ENCODE data around the gene NTNG2.
"Not testable (repeated sequence)": the region's sequence is repeated elsewhere in the genome, so short reads cannot be mapped to it uniquely, and the experiment has no call there.

The NTNG2 gene

DNA sequence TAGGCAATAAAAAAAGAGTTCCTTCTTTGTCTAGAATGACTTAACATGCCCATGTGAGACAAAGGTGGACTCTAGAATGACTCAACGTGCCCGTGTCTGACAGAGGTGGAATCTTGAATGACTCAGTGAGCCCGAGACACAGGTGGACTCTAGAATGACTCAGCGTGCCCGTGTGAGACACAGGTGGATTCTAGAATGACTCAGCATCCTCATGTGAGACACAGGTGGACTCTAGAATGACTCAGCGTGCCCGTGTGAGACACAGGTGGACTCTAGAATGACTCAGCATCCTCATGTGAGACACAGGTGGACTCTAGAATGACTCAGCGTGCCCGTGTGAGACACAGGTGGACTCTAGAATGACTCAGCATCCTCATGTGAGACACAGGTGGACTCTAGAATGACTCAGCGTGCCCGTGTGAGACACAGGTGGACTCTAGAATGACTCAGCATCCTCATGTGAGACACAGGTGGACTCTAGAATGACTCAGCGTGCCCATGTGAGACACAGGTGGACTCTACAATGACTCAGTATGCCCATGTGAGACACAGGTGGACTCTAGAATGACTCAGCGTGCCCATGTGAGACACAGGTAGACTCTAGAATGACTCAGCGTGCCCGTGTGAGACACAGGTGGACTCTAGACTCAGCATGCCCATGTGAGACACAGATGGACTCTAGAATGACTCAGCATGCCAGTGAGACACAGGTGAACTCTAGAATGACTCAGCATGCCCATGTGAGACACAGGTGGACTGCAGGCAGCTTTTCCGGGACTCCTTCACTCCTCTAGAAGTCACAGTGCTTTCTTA, 108.1 kb downstream of the NTNG2 start:
- not testable (repeated sequence) for DNase-seq

DNA sequence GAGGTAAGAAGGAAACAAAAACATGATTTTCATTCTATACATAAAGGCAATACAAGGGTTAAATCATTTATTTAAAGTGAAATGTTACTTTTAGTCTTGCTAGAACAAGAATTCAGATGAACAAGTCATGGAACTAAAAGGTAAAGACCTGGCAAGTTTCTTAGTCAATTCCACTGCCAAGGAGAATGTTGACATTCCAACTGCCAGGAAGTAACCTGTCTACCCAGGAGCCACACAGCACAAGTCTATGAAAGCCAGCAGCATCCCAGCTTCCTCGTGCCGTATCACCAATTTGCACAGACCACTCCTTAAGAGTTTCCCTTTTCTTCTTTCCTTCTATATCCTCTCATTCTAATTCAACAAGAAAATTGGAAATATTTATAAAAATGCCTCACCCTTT, 113.0 kb downstream of the NTNG2 start:
- DNase-seq, result no peak

DNA sequence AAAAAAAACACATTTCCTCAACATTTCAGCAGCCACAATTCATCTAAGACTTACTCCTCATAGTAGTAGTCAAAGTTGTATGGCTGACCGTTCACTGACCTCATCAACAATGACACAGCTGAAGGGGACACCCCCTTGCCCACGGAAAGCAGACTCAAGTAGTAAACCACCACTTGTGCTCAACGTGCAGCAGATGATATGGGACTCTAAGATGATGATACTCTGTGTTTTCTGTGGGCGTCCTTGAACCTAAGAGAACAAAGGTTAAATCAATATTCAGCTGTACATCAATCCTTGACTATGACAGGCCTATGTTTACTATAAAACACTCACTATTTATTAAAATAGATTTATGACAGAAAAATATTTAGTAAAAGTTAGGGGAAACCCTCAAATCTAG, 121.3 kb downstream of the NTNG2 start:
- no peak for DNase-seq

DNA sequence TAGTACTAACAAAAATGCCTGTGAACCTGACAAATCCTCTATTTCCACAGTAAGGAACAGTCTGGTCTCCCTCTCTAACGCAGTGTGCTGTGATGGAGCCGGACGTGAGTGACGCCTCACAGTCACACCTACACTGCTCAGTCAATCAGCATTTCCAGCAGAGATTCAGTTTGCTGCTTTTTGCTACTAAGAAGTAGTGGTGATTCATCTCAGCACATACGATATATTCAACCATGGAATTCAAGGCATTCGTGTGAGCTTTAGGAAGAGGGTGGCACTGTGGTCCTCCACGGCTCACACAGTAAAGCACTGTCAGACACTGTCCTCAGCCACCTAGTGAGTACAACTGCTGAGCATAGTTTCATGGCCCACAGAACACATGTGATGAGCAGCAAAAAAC, 122.0 kb downstream of the NTNG2 start:
- DNase-seq, result no peak

DNA sequence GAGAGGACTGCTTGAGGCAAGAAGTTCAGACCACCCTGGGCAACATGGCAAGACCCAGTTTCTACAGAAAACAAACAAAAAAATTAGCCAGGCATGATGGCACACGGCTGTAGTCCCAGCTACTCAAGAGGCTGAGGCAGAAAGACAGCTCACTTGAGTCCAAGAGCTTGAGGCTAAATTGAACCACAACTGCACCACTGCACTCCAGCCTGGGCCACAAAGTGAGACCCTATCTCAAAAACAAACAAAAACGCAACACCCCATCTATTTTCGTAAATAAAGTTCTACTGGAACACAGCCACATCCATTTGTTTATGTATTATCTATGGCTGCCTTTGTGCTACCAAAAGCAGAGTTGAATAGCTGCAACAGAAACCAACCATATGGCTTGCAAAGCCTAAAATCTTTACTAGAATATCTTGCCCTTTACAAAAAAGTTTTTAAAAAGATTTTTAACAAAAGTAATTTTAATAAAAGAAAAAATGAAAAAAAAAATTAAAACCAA, 125.5 kb downstream of the NTNG2 start:
- DNase-seq, result no peak

DNA sequence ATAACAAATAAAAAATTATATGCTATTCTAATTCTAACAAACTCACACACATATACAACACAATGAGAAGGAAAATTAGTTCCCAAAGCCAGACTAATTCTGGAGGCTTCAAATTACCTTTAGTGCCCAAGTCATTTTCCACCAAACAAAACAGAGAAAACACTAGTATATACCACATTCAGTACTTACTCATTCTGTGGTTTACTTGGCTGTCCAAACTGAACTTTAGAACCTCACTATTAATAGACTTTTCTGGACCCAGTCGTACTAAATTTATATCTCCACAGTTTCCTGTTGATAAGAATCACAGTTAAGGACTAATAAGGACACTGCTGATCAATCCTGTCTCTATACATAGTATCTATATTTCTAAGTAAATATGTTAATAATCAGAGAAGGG, 126.5 kb downstream of the NTNG2 start:
- DNase-seq, result no peak

DNA sequence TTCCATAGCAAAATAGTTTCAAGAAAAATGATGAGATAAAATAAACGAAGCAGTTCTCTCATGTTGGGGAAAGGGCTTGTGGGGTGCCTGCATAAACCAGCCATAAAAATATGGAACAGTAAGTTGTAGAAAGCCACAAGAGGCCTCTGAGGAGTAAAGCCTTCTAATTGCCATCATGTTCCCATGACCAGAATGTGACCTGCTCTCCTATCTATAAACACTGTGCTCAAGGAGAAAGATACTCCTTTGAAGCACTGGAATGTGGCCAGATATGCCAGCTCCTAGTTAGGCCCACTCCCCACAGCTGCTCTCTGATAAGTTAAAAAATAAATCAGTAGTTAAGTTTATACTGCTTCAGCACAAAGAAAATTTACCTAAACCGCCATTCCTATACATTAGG, 127.1 kb downstream of the NTNG2 start:
- no peak for DNase-seq

DNA sequence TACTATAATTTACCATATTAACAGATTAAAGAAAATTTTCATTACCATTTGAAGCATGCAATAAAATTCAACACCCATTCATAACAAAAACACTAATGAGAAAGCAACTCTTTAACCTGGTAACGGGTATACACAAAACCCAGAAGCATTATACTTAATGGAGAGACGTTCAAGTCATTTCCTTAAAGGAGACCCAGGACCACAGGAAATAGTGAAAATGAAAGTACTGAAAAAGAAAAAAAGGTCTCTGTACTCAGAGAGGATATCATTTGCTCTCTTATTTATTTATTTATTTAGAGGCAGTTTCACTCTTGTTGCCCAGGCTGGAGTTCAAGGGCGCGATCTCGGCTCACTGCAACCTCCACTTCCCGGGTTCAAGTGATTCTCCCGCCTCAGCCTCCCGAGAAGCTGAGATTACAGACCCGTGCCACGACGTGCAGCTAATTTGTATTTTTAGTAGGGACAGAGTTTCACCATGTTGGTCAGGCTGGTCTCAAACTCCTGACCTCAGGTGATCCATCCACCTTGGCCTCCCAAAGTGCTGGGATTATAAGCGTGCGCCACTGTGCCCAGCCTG, 131.4 kb downstream of the NTNG2 start:
- no peak for DNase-seq

Data from NCI-H1930 (cell line).